ENCODE data around the gene FREM1.

FREM1 gene

GRCh38 chr9:14911046-14911445 lies 818 bp upstream of the FREM1 start:
- DNase-seq, result no peak

- DNase-seq, result no peak
These were observed 647 bp downstream of the FREM1 start for GRCh38 chr9:14909601-14909960.

- no peak for DNase-seq
These were observed 1.0 kb downstream of the FREM1 start for GRCh38 chr9:14909181-14909580.

GRCh38 chr9:14908295-14909180 lies 1.7 kb downstream of the FREM1 start:
- no peak for DNase-seq

GRCh38 chr9:14907696-14908095 lies 2.5 kb downstream of the FREM1 start:
- DNase-seq, result no peak

- DNase-seq, result no peak
These were observed 2.9 kb downstream of the FREM1 start for GRCh38 chr9:14907360-14907685.

GRCh38 chr9:14906644-14907359 lies 3.4 kb downstream of the FREM1 start:
- no peak for DNase-seq

- no peak for DNase-seq
These were observed 4.2 kb downstream of the FREM1 start for GRCh38 chr9:14906000-14906399.

- DNase-seq, result no peak
These were observed 7.2 kb downstream of the FREM1 start for GRCh38 chr9:14903040-14903439.

- DNase-seq, result no peak
These were observed 7.7 kb downstream of the FREM1 start for GRCh38 chr9:14902561-14902960.

- DNase-seq, result no peak
These were observed 10.4 kb downstream of the FREM1 start for GRCh38 chr9:14899815-14900193.

- DNase-seq, result no peak
These were observed 11.0 kb downstream of the FREM1 start for GRCh38 chr9:14899042-14899814.

GRCh38 chr9:14895806-14896205 lies 14.4 kb downstream of the FREM1 start:
- no peak for DNase-seq

GRCh38 chr9:14893280-14893679 lies 16.9 kb downstream of the FREM1 start:
- no peak for DNase-seq

- no peak for DNase-seq
These were observed 18.9 kb downstream of the FREM1 start for GRCh38 chr9:14891332-14891731.

- no peak for DNase-seq
These were observed 20.8 kb downstream of the FREM1 start for GRCh38 chr9:14889451-14889850.

GRCh38 chr9:14888875-14889274 lies 21.4 kb downstream of the FREM1 start:
- DNase-seq, result no peak

- DNase-seq, result no peak
These were observed 22.0 kb downstream of the FREM1 start for GRCh38 chr9:14888272-14888671.

GRCh38 chr9:14887149-14887548 lies 23.1 kb downstream of the FREM1 start:
- DNase-seq, result no peak

- DNase-seq, result no peak
These were observed 26.8 kb downstream of the FREM1 start for GRCh38 chr9:14883310-14883944.

- no peak for DNase-seq
These were observed 28.1 kb downstream of the FREM1 start for GRCh38 chr9:14882090-14882489.

- DNase-seq, result no peak
These were observed 29.2 kb downstream of the FREM1 start for GRCh38 chr9:14881006-14881405.

GRCh38 chr9:14870090-14870489 lies 40.1 kb downstream of the FREM1 start:
- DNase-seq, result no peak
